T47D (cell line): Measurements from ENCODE around the gene RASSF7.

ENCODE experiments used
- DNase-seq, 2 experiments: peaks; one replicate each; pipeline versions ENCODE4 v3.0.0 to v3.0.0-alpha.2; 2011 to 2012; ENCODE audit warnings: low read depth in 1 of 2, low spot score in 1 of 2
- JUND ChIP-seq: IDR thresholded peaks from 2 replicates; pipeline ENCODE4 v1.6.1; 2012; ENCODE audit warnings: low read depth
- in situ Hi-C: cut with HindIII; loops from 2 replicates; pipeline ENCODE4 v1.10.0; 2016; ENCODE audit warnings: low sequenced_read_pairs, low pct_unique_long_range_greater_than_20kb

Gene RASSF7

GRCh38 chr11:558503-558902, 2.3 kb upstream of the RASSF7 start:
- TF ChIP-seq JUND = no peak
- no peak for DNase-seq
- in situ Hi-C loops = no loop called here

GRCh38 chr11:559020-559620, 1.6 kb upstream of the RASSF7 start:
- TF ChIP-seq JUND = no peak
- DNase-seq = no peak
- in situ Hi-C loops = no loop called here

GRCh38 chr11:559712-560304, 962 bp upstream of the RASSF7 start:
- in situ Hi-C loops = no loop called here
- DNase-seq = peak; percentile 23 to 52
- TF ChIP-seq JUND = no peak

GRCh38 chr11:561148-562003, 606 bp downstream of the RASSF7 start:
- no peak for TF ChIP-seq JUND
- in situ Hi-C loops = no loop called here
- DNase-seq = peak; percentile 66 to 80

GRCh38 chr11:562046-562645, 1.4 kb downstream of the RASSF7 start:
- no peak for DNase-seq
- TF ChIP-seq JUND = no peak
- in situ Hi-C loops = no loop called here

GRCh38 chr11:563066-563811, 2.5 kb downstream of the RASSF7 start:
- no peak for DNase-seq
- in situ Hi-C loops = no loop called here

GRCh38 chr11:563812-564578, 3.2 kb downstream of the RASSF7 start:
- TF ChIP-seq JUND = no peak
- peak; percentile 82 to 85 for DNase-seq
- in situ Hi-C loops = no loop called here

More at GRCh38 chr11:563066-563811, 2.5 kb downstream of the RASSF7 start:
- TF ChIP-seq JUND = no peak

GRCh38 chr11:565921-566509, 5.2 kb downstream of the RASSF7 start:
- DNase-seq = peak in 1 of 2 experiments; percentile 64
- no peak for TF ChIP-seq JUND
- in situ Hi-C loops = no loop called here

- in situ Hi-C loops = no loop called here
- no peak for DNase-seq
- no peak for TF ChIP-seq JUND
Measured at GRCh38 chr11:567011-567628, 6.3 kb downstream of the RASSF7 start.

- TF ChIP-seq JUND = no peak
- DNase-seq = no peak
- in situ Hi-C loops = no loop called here
Measured at GRCh38 chr11:567629-568292, 7.0 kb downstream of the RASSF7 start.
